ENCODE measurements around the gene HMGXB3. TPM values are rescaled to one million over a fixed set of nuclear protein-coding genes. Genes with fewer than 3 reads are reported as not detected.
"Not testable (repeated sequence)": the region's sequence is repeated elsewhere in the genome, so short reads cannot be mapped to it uniquely, and the experiment has no call there.

HMGXB3 gene
- total RNA-seq, 4 donors from 2014 or later: 19.7 to 27.0 (median 23.9) TPM

- no peaks in the 10 kb centered on the region for H3K27me3 ChIP-seq
- intact Hi-C loops (cut with DNase I; ENCODE audit: low total_unique reads) (no loop called here), in situ Hi-C loops (cut with MboI; ENCODE audit: low sequenced_read_pairs in 4 of 4) (loop anchor here in 1 of 4 donors (25.0 kb wide), 1 partner anchor 166 kb away; no protein-coding TSS in a partner anchor)
- DNase-seq (no peak), ATAC-seq (no peak)
- no peak overlapping the region for H3K4me3 ChIP-seq
- no peaks in the 10 kb centered on the region for H3K9me3 ChIP-seq
- TF ChIP-seq CTCF (IDR thresholded peaks at IDR 0.05 in 4 of 5, conservative IDR thresholded peaks at IDR 0.05 in 1 of 5) (no peak), POLR2A (IDR thresholded peaks at IDR 0.05) (no peak)
- H3K36me3 ChIP-seq: peaks cover 0 to 99% of the 10 kb centered on the region in 2 donors
- H3K27ac ChIP-seq: no peak overlapping the region
- H3K4me1 ChIP-seq: peaks cover 35 to 36% of the 10 kb centered on the region in 2 donors
These were observed 45.5 kb downstream of the HMGXB3 start for GRCh38 chr5:150046031-150046430.

- DNase-seq; H3K27me3 ChIP-seq; in situ Hi-C loops (cut with MboI; ENCODE audit: low sequenced_read_pairs in 4 of 4); ATAC-seq; H3K9me3 ChIP-seq; H3K4me3 ChIP-seq; H3K4me1 ChIP-seq; intact Hi-C loops (cut with DNase I; ENCODE audit: low total_unique reads); H3K27ac ChIP-seq: not testable (repeated sequence)
- peaks cover 0 to 100% of the 10 kb centered on the region in 2 donors for H3K36me3 ChIP-seq
These were observed 49.8 kb downstream of the HMGXB3 start for GRCh38 chr5:150050172-150050811.

- H3K36me3 ChIP-seq: peaks cover 0 to 91% of the 10 kb centered on the region in 2 donors
- intact Hi-C loops (cut with DNase I; ENCODE audit: low total_unique reads): no loop called here
- no peak for TF ChIP-seq POLR2A (IDR thresholded peaks at IDR 0.05)
- TF ChIP-seq CTCF (IDR thresholded peaks at IDR 0.05 in 4 of 5, conservative IDR thresholded peaks at IDR 0.05 in 1 of 5): no peak
- no peaks in the 10 kb centered on the region for H3K4me1 ChIP-seq
- H3K27ac ChIP-seq: no peak overlapping the region
- H3K9me3 ChIP-seq: no peaks in the 10 kb centered on the region
- in situ Hi-C loops (cut with MboI; ENCODE audit: low sequenced_read_pairs in 4 of 4): no loop called here
- no peak overlapping the region for H3K4me3 ChIP-seq
- no peaks in the 10 kb centered on the region for H3K27me3 ChIP-seq
- ATAC-seq (no peak), DNase-seq (no peak)
These were observed 51.2 kb downstream of the HMGXB3 start for GRCh38 chr5:150051657-150052195.

- ATAC-seq (no peak), DNase-seq (no peak)
- Histone ChIP-seq H3K4me3 (no peak overlapping the region), H3K27me3 (no peaks in the 10 kb centered on the region), H3K9me3 (no peaks in the 10 kb centered on the region), H3K4me1 (no peaks in the 10 kb centered on the region), H3K27ac (no peak overlapping the region), H3K36me3 (peaks cover 0 to 85% of the 10 kb centered on the region in 2 donors)
- no peak for TF ChIP-seq POLR2A (IDR thresholded peaks at IDR 0.05)
- no peak for TF ChIP-seq CTCF (IDR thresholded peaks at IDR 0.05 in 4 of 5, conservative IDR thresholded peaks at IDR 0.05 in 1 of 5)
- in situ Hi-C loops (cut with MboI; ENCODE audit: low sequenced_read_pairs in 4 of 4): no loop called here
- intact Hi-C loops (cut with DNase I; ENCODE audit: low total_unique reads): no loop called here
These were observed 51.9 kb downstream of the HMGXB3 start for GRCh38 chr5:150052226-150052955.
